ENCODE data around the gene BSDC1.
"Not testable (repeated sequence)": the region's sequence is repeated elsewhere in the genome, so short reads cannot be mapped to it uniquely, and the experiment has no call there.

Gene BSDC1

GRCh38 chr1:32394141-32394889 is at the start of gene BSDC1:
Gene BSDC1, minus strand, starts transcription at chr1:32394441. Its CDS starts 27 bp downstream, at chr1:32394414.
- peak; percentile 99 for DNase-seq

- DNase-seq = not testable (repeated sequence)
Measured at GRCh38 chr1:32441467-32441866, 47.2 kb upstream of the BSDC1 start.

- not testable (repeated sequence) for DNase-seq
Measured at GRCh38 chr1:32438777-32439176, 44.5 kb upstream of the BSDC1 start.

GRCh38 chr1:32438136-32438535 is 43.9 kb upstream of the BSDC1 start:
- no peak for DNase-seq

GRCh38 chr1:32431736-32432400 is 37.6 kb upstream of the BSDC1 start:
- DNase-seq = no peak

- DNase-seq = no peak
Measured at GRCh38 chr1:32427264-32427963, 33.2 kb upstream of the BSDC1 start.

- DNase-seq = no peak
Measured at GRCh38 chr1:32426489-32427255, 32.4 kb upstream of the BSDC1 start.

- no peak for DNase-seq
Measured at GRCh38 chr1:32421775-32422174, 27.5 kb upstream of the BSDC1 start.

GRCh38 chr1:32414186-32414886 is 20.1 kb upstream of the BSDC1 start:
- no peak for DNase-seq

GRCh38 chr1:32413507-32414185 is 19.4 kb upstream of the BSDC1 start:
- peak; percentile 90 for DNase-seq

- DNase-seq = no peak
Measured at GRCh38 chr1:32411261-32411660, 17.0 kb upstream of the BSDC1 start.

GRCh38 chr1:32406629-32407111 is 12.4 kb upstream of the BSDC1 start:
- DNase-seq = no peak

GRCh38 chr1:32405672-32406467 is 11.6 kb upstream of the BSDC1 start:
- no peak for DNase-seq

GRCh38 chr1:32404946-32405345 is 10.7 kb upstream of the BSDC1 start:
- DNase-seq = no peak

GRCh38 chr1:32400876-32401631 is 6.8 kb upstream of the BSDC1 start:
- DNase-seq = peak; percentile 83

- no peak for DNase-seq
Measured at GRCh38 chr1:32399843-32400242, 5.6 kb upstream of the BSDC1 start.

GRCh38 chr1:32398401-32398800 is 4.2 kb upstream of the BSDC1 start:
- no peak for DNase-seq

- not testable (repeated sequence) for DNase-seq
Measured at GRCh38 chr1:32396524-32396923, 2.3 kb upstream of the BSDC1 start.

GRCh38 chr1:32394890-32395432 is 720 bp upstream of the BSDC1 start:
- DNase-seq = peak; percentile 55

- DNase-seq = peak; percentile 68
Measured at GRCh38 chr1:32393832-32394140, 455 bp downstream of the BSDC1 start.

All from OCI-M1 (cell line).